H1 (cell line): Measurements from ENCODE around the gene PSKH1. TPM values are rescaled to one million over a fixed set of nuclear protein-coding genes. Genes with fewer than 3 reads are reported as not detected.

ENCODE experiments used
- EP300 ChIP-seq, 2 experiments: IDR thresholded peaks; 1 replicate in 1 of 2; 2 replicates in 1 of 2; pipeline ENCODE4 v1.6.1; 2011 to 2012; ENCODE audit warnings: low read depth in 2 of 2, low read length in 2 of 2, mild to moderate bottlenecking in 2 of 2, borderline replicate concordance in 1 of 2, inconsistent platforms in 1 of 2, moderate library complexity in 1 of 2
- NRF1 ChIP-seq: IDR thresholded peaks from 2 replicates; pipeline ENCODE4 v1.6.1; 2011; ENCODE audit warnings: mild to moderate bottlenecking, low read depth, low read length, improper control_type of control experiment
- PHF8 ChIP-seq: fragments of 200-600 bp; sonication (generic); conservative IDR thresholded peaks from 2 replicates; pipeline ENCODE4 v1.7.1; 2012; ENCODE audit warnings: low read depth, mild to moderate bottlenecking, inconsistent platforms, low read length, moderate library complexity
- RFX5 ChIP-seq: IDR thresholded peaks from 2 replicates; pipeline ENCODE4 v1.6.1; 2011; ENCODE audit warnings: low read depth, low read length, improper control_type of control experiment, borderline replicate concordance
- SIN3A ChIP-seq, 2 experiments: IDR thresholded peaks in 1 of 2; conservative IDR thresholded peaks in 1 of 2; 2 replicates each; pipeline ENCODE4 v1.6.1; 2011 to 2012; ENCODE audit warnings: low read length in 2 of 2, improper control_type of control experiment in 1 of 2, low read depth in 1 of 2, mild to moderate bottlenecking in 1 of 2
- TAF7 ChIP-seq: optimal IDR thresholded peaks from 2 replicates; pipeline ENCODE3; 2011; ENCODE audit warnings: low read depth, mild to moderate bottlenecking, inconsistent platforms, low read length, moderate library complexity, borderline replicate concordance
- TCF12 ChIP-seq: IDR thresholded peaks from 2 replicates; pipeline ENCODE4 v1.6.1; 2011; ENCODE audit warnings: low read depth, mild to moderate bottlenecking, low read length
- polyA plus RNA-seq, 7 experiments: library from polyadenylated mRNA; depleted of rRNA in 3 of 7; stranded (reverse) in 5 of 7; unstranded in 2 of 7; fragments of >200 nt in 5 of 7; fragments of 200-250 nt in 2 of 7; gene quantifications; 1 replicate in 5 of 7; 2 replicates in 1 of 7; 4 replicates in 1 of 7; pipeline versions ENCODE4 v1.2.1 to v1.2.3, GENCODE V29; 2011 to 2013; ENCODE audit warnings: missing spikeins in 2 of 7, mixed read lengths in 2 of 7
- total RNA-seq: library from RNA; stranded (reverse); fragmentation: NEBNext Ultra II Directional; extraction: Animal tissue kit (Norgen Biotek cat#: 25700); gene quantifications from 2 replicates; pipeline ENCODE4 v1.2.1, GENCODE V29; 2021

PSKH1 gene
- total and polyA plus RNA-seq, 2 of the 8 experiments (the other 6 are each of a cell fraction or from before 2014, with no cell fraction given), result 24.8 to 51.0 TPM

DNA sequence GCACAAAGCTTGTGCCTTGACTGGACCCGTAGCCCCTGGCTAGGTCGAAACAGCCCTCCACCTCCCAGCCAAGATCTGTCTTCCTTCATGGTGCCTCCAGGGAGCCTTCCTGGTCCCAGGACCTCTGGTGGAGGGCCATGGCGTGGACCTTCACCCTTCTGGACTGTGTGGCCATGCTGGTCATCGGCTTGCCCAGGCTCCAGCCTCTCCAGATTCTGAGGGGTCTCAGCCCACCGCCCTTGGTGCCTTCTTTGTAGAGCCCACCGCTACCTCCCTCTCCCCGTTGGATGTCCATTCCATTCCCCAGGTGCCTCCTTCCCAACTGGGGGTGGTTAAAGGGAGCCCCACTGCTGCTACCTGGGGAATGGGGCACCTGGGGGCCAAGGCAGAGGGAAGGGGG lies 35.1 kb downstream of the PSKH1 start (continued):
- TF ChIP-seq PHF8 (no peak), RFX5 (no peak), EP300 (IDR thresholded peaks at IDR 0.05; ENCODE audit: borderline replicate concordance in 1 of 2, low read depth in 2 of 2, low read length in 2 of 2) (no peak), TCF12 (no peak), SIN3A (conservative IDR thresholded peaks at IDR 0.05 in 1 of 2, IDR thresholded peaks at IDR 0.05 in 1 of 2; ENCODE audit: low read depth in 1 of 2, low read length in 2 of 2) (no peak), NRF1 (no peak), TAF7 (no peak)
